Renal cortical epithelial cell (primary cell): Measurements from ENCODE around the gene ADGRB2. TPM values are rescaled to one million over a fixed set of nuclear protein-coding genes. Genes with fewer than 3 reads are reported as not detected.
A peak's percentile ranks its signal among the peaks of the same experiment; 100 is the strongest.

Source experiments
- DNase-seq: peaks from one replicate; pipeline ENCODE4 v3.0.0-alpha.2; 2011; ENCODE audit warnings: low read depth
- total RNA-seq: library from RNA; depleted of rRNA; stranded (reverse); fragments of >200 nt; gene quantifications from 2 replicates; pipeline ENCODE4 v1.2.3, GENCODE V29; 2014

Gene ADGRB2
- total RNA-seq, 1 donor from 2014 or later: 8.0 TPM

- no peak for DNase-seq
These were observed 14.1 kb downstream of the ADGRB2 start for GRCh38 chr1:31749785-31750735.

- DNase-seq: no peak
These were observed 15.8 kb downstream of the ADGRB2 start for GRCh38 chr1:31748365-31748764.

- DNase-seq: no peak
These were observed 16.8 kb downstream of the ADGRB2 start for GRCh38 chr1:31747304-31747703.

GRCh38 chr1:31746687-31747086 lies 17.5 kb downstream of the ADGRB2 start:
- DNase-seq: no peak

- no peak for DNase-seq
These were observed 18.0 kb downstream of the ADGRB2 start for GRCh38 chr1:31745946-31746670.

GRCh38 chr1:31745096-31745945 lies 18.8 kb downstream of the ADGRB2 start:
- no peak for DNase-seq

GRCh38 chr1:31744165-31744888 lies 19.8 kb downstream of the ADGRB2 start:
- no peak for DNase-seq

- no peak for DNase-seq
These were observed 21.5 kb downstream of the ADGRB2 start for GRCh38 chr1:31742462-31743212.

- no peak for DNase-seq
These were observed 24.8 kb downstream of the ADGRB2 start for GRCh38 chr1:31739346-31739745.

- peak; percentile 13 for DNase-seq
These were observed 27.5 kb downstream of the ADGRB2 start for GRCh38 chr1:31736675-31737074.

- DNase-seq: no peak
These were observed 28.6 kb downstream of the ADGRB2 start for GRCh38 chr1:31735571-31735970.

GRCh38 chr1:31734582-31735107 lies 29.5 kb downstream of the ADGRB2 start:
- DNase-seq: no peak

- no peak for DNase-seq
These were observed 30.5 kb downstream of the ADGRB2 start for GRCh38 chr1:31733389-31734219.

- no peak for DNase-seq
These were observed 31.3 kb downstream of the ADGRB2 start for GRCh38 chr1:31732751-31733289.

- no peak for DNase-seq
These were observed 31.8 kb downstream of the ADGRB2 start for GRCh38 chr1:31732343-31732742.

- no peak for DNase-seq
These were observed 33.0 kb downstream of the ADGRB2 start for GRCh38 chr1:31731049-31731565.

- no peak for DNase-seq
These were observed 33.6 kb downstream of the ADGRB2 start for GRCh38 chr1:31730336-31731048.

- no peak for DNase-seq
These were observed 36.3 kb downstream of the ADGRB2 start for GRCh38 chr1:31727849-31728248.
